HepG2 (cell line): ENCODE data around the gene GPBAR1. TPM values are rescaled to one million over a fixed set of nuclear protein-coding genes. Genes with fewer than 3 reads are reported as not detected.

Experiments used
- ADNP ChIP-seq: sonication (generic); formaldehyde crosslinking; IDR thresholded peaks from 2 replicates; pipeline ENCODE4 v1.4.0; 2020; ENCODE audit warnings: missing genetic modification reagents
- ARID4A ChIP-seq: sonication (generic); formaldehyde crosslinking; IDR thresholded peaks from 2 replicates; pipeline ENCODE4 v1.5.0; 2020; ENCODE audit warnings: mild to moderate bottlenecking, missing genetic modification reagents, borderline replicate concordance
- CREBL2 ChIP-seq: sonication (generic); formaldehyde crosslinking; IDR thresholded peaks from 2 replicates; pipeline ENCODE4 v1.8.1; 2023; ENCODE audit warnings: missing genetic modification reagents, mild to moderate bottlenecking, borderline replicate concordance
- FOXA1 ChIP-seq, 2 experiments: fragments of 450-650 bp in 1 of 2; sonication (generic) in 1 of 2; formaldehyde crosslinking in 1 of 2; IDR thresholded peaks; 2 replicates each; pipeline versions ENCODE4 v1.4.0 to v1.6.1; 2016 to 2020; ENCODE audit warnings: missing genetic modification reagents in 1 of 2
- HDAC1 ChIP-seq: sonication (generic); formaldehyde crosslinking; IDR thresholded peaks from 2 replicates; pipeline ENCODE4 v1.5.1; 2020; ENCODE audit warnings: mild to moderate bottlenecking, missing genetic modification reagents
- KDM1A ChIP-seq: IDR thresholded peaks from 2 replicates; pipeline ENCODE4 v1.6.1; 2016; ENCODE audit warnings: missing compliant biosample characterization
- SIX1 ChIP-seq: sonication (generic); formaldehyde crosslinking; IDR thresholded peaks from 2 replicates; pipeline ENCODE4 v1.4.0; 2020; ENCODE audit warnings: missing genetic modification reagents, borderline replicate concordance
- SOX6 ChIP-seq, 2 experiments: fragments of 450-650 bp in 1 of 2; sonication (generic) in 1 of 2; formaldehyde crosslinking in 1 of 2; IDR thresholded peaks; 2 replicates each; pipeline versions ENCODE4 v1.4.0 to v1.6.1; 2017 to 2020; ENCODE audit warnings: antibody characterized with exemption in 1 of 2, mild to moderate bottlenecking in 1 of 2, missing genetic modification reagents in 1 of 2
- YEATS2 ChIP-seq: sonication (generic); formaldehyde crosslinking; IDR thresholded peaks from 2 replicates; pipeline ENCODE4 v1.4.0; 2020; ENCODE audit warnings: missing genetic modification reagents, borderline replicate concordance
- ZBTB37 ChIP-seq: sonication (generic); formaldehyde crosslinking; IDR thresholded peaks from 2 replicates; pipeline ENCODE4 v1.4.0; 2020; ENCODE audit warnings: mild to moderate bottlenecking, missing genetic modification reagents
- ZFP37 ChIP-seq: sonication (generic); formaldehyde crosslinking; IDR thresholded peaks from 2 replicates; pipeline ENCODE4 v1.4.0; 2020; ENCODE audit warnings: missing genetic modification reagents, borderline replicate concordance
- ZGPAT ChIP-seq: IDR thresholded peaks from 2 replicates; pipeline ENCODE4 v1.6.1; 2016; ENCODE audit warnings: mild to moderate bottlenecking
- ZNF503 ChIP-seq: sonication (generic); formaldehyde crosslinking; IDR thresholded peaks from 2 replicates; pipeline ENCODE4 v1.4.0; 2020; ENCODE audit warnings: missing genetic modification reagents
- ZNF614 ChIP-seq: IDR thresholded peaks from 2 replicates; pipeline ENCODE4 v1.6.1; 2018; ENCODE audit warnings: missing biosample characterization, missing genetic modification reagents, inconsistent platforms, borderline replicate concordance
- ZNF652 ChIP-seq: IDR thresholded peaks from 2 replicates; pipeline ENCODE4 v1.6.1; 2016; ENCODE audit warnings: low read depth, borderline replicate concordance
- ZNF670 ChIP-seq: sonication (generic); formaldehyde crosslinking; IDR thresholded peaks from 2 replicates; pipeline ENCODE4 v1.8.0; 2022; ENCODE audit warnings: mild to moderate bottlenecking, missing genetic modification reagents, borderline replicate concordance
- ZNF691 ChIP-seq: sonication (generic); formaldehyde crosslinking; IDR thresholded peaks from 2 replicates; pipeline ENCODE4 v1.4.0; 2020; ENCODE audit warnings: missing genetic modification reagents, low read depth, mild to moderate bottlenecking, borderline replicate concordance
- ZNF747 ChIP-seq: sonication (generic); formaldehyde crosslinking; IDR thresholded peaks from 2 replicates; pipeline ENCODE4 v1.8.1; 2023; ENCODE audit warnings: missing genetic modification reagents, mild to moderate bottlenecking, borderline replicate concordance
- polyA plus RNA-seq, 8 experiments: library from polyadenylated mRNA; depleted of rRNA in 3 of 8; stranded (reverse) in 7 of 8; unstranded in 1 of 8; fragments of >200 nt; fragmentation: Illumina TruSeq in 4 of 8; extraction: Trizol in 4 of 8; gene quantifications; 2 replicates each; pipeline versions ENCODE4 v1.2.1 to v1.2.3, GENCODE V29; 2011 to 2016; ENCODE audit warnings: low read depth in 4 of 8, missing spikeins in 1 of 8, mixed read lengths in 1 of 8; ENCODE audit not compliant: insufficient read depth in 1 of 8
- total RNA-seq, 5 experiments: library from RNA; depleted of rRNA; stranded (reverse); fragments of >200 nt; fragmentation: Illumina TruSeq; extraction: Trizol; gene quantifications; 2 replicates each; pipeline ENCODE4 v1.2.3, GENCODE V29; 2016; ENCODE audit warnings: low read depth in 1 of 5

Gene GPBAR1
- total and polyA plus RNA-seq, 2 of the 13 experiments (the other 11 are each of a cell fraction or from before 2014, with no cell fraction given), result 0.05 to 0.09 TPM

GRCh38 chr2:218312267-218312756 is 51.5 kb downstream of the GPBAR1 start (continued):
- TF ChIP-seq ADNP (CRISPR knock-in tag), result 0 out of 2 replicates have a peak, but pooled peaks have one; percentile 59
- 0 out of 2 replicates have a peak, but pooled peaks have one; percentile 37 for TF ChIP-seq ZBTB37 (CRISPR knock-in tag)
- peak; percentile 58 for TF ChIP-seq HDAC1 (CRISPR knock-in tag)
- no peak for TF ChIP-seq ZNF614 (CRISPR knock-in tag)
- 0 out of 2 replicates have a peak, but pooled peaks have one; percentile 37 for TF ChIP-seq ZNF670 (CRISPR knock-in tag)
- TF ChIP-seq ZNF691, result 0 out of 2 replicates have a peak, but pooled peaks have one; percentile 36
- TF ChIP-seq CREBL2, result no peak
- TF ChIP-seq ZNF503, result 0 out of 2 replicates have a peak, but pooled peaks have one; percentile 21
- TF ChIP-seq SOX6 (IDR thresholded peaks at IDR 0.05), result no peak
- TF ChIP-seq SOX6 (CRISPR knock-in tag; IDR thresholded peaks at IDR 0.05), result peak; percentile 50; the same call in 1 of the 2 replicates
- 0 out of 2 replicates have a peak, but pooled peaks have one; percentile 20 for TF ChIP-seq YEATS2
- TF ChIP-seq KDM1A, result 0 out of 2 replicates have a peak, but pooled peaks have one; percentile 24
- peak; percentile 34; the same call in 1 of the 2 replicates for TF ChIP-seq ZGPAT (CRISPR knock-in tag)
- TF ChIP-seq FOXA1 (IDR thresholded peaks at IDR 0.05), result no peak
- TF ChIP-seq FOXA1 (CRISPR knock-in tag; IDR thresholded peaks at IDR 0.05), result no peak
- no peak for TF ChIP-seq ZFP37 (CRISPR knock-in tag)
- peak; percentile 41; the same call in 1 of the 2 replicates for TF ChIP-seq SIX1 (CRISPR knock-in tag)
- TF ChIP-seq ZNF652 (CRISPR knock-in tag), result peak; percentile 93
- TF ChIP-seq ZNF747 (CRISPR knock-in tag), result peak; percentile 45; the same call in 1 of the 2 replicates
- 0 out of 2 replicates have a peak, but pooled peaks have one; percentile 11 for TF ChIP-seq ARID4A (CRISPR knock-in tag)
